Smooth muscle cell of the umbilical artery (primary cell): ENCODE measurements around the gene EEF1AKMT1. TPM values are rescaled to one million over a fixed set of nuclear protein-coding genes. Genes with fewer than 3 reads are reported as not detected.

Experiments used
- total RNA-seq: library from RNA; depleted of rRNA; stranded (reverse); fragments of >200 nt; gene quantifications from 2 replicates; pipeline ENCODE4 v1.2.3, GENCODE V29; 2014

EEF1AKMT1 gene, protein sequence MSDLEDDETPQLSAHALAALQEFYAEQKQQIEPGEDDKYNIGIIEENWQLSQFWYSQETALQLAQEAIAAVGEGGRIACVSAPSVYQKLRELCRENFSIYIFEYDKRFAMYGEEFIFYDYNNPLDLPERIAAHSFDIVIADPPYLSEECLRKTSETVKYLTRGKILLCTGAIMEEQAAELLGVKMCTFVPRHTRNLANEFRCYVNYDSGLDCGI
- total RNA-seq, result 4.2 and 6.1 TPM in 2 replicates

GRCh38 chr13:20773194-20774080 lies at the start of gene EEF1AKMT1:
EEF1AKMT1 (minus strand) TSS chr13:20773961; CDS start chr13:20757598, 16,363 bp downstream.

GRCh38 chr13:20702915-20703779 lies 70.6 kb downstream of the EEF1AKMT1 start, which contains the start of gene IL17D:
IL17D (plus strand) TSS chr13:20703699; CDS start chr13:20704002, 303 bp downstream.

Other genes starting within 250 kb of the EEF1AKMT1 start
- 10.2 and 11.6 TPM in 2 replicates for gene CRYL1, start 248.1 kb downstream of the EEF1AKMT1 start, total RNA-seq
- gene IFT88, start 206.8 kb downstream of the EEF1AKMT1 start, total RNA-seq, result 11.7 and 16.3 TPM in 2 replicates
- gene IL17D, start 70.3 kb downstream of the EEF1AKMT1 start, total RNA-seq, result 0.59 and 1.3 TPM in 2 replicates
- 22.6 and 30.3 TPM in 2 replicates for gene XPO4, start 128.8 kb upstream of the EEF1AKMT1 start, total RNA-seq